WI38 (cell line): Measurements from ENCODE around the gene MICALL2.

ENCODE experiments used
- H3K4me3 ChIP-seq: 2 replicates; pipeline ENCODE4 v1.5.1; 2011; ENCODE audit warnings: low read depth, mild to moderate bottlenecking, control low read depth, low read length
- CTCF ChIP-seq: IDR thresholded peaks from 2 replicates; pipeline ENCODE4 v1.5.1; 2012; ENCODE audit warnings: low read depth, mild to moderate bottlenecking, control low read depth, low read length

Gene MICALL2

GRCh38 chr7:1395211-1396070 lies 63.8 kb downstream of the MICALL2 start:
- H3K4me3 ChIP-seq, result no peak overlapping the region
- no peak for TF ChIP-seq CTCF

- no peak overlapping the region for H3K4me3 ChIP-seq
- no peak for TF ChIP-seq CTCF
These were observed 64.9 kb downstream of the MICALL2 start for GRCh38 chr7:1394371-1394770.

GRCh38 chr7:1393421-1393820 lies 65.8 kb downstream of the MICALL2 start:
- no peak overlapping the region for H3K4me3 ChIP-seq
- TF ChIP-seq CTCF, result no peak

GRCh38 chr7:1392556-1392955 lies 66.7 kb downstream of the MICALL2 start:
- TF ChIP-seq CTCF, result no peak

GRCh38 chr7:1391449-1391848 lies 67.8 kb downstream of the MICALL2 start:
- TF ChIP-seq CTCF, result no peak
- H3K4me3 ChIP-seq, result no peak overlapping the region

More at GRCh38 chr7:1392556-1392955, 66.7 kb downstream of the MICALL2 start:
- no peak overlapping the region for H3K4me3 ChIP-seq

GRCh38 chr7:1388703-1389335 lies 70.5 kb downstream of the MICALL2 start:
- TF ChIP-seq CTCF, result no peak
- no peak overlapping the region for H3K4me3 ChIP-seq
